Natural killer cell (primary cell): ENCODE data around the gene HSPB2. TPM values are rescaled to one million over a fixed set of nuclear protein-coding genes. Genes with fewer than 3 reads are reported as not detected.

Experiments
- ATAC-seq, 3 donors: fragments of 150-1000 bp in 2 of 3; fragments of 200-7000 bp in 1 of 3; cut with Tn5 transposase; 1 replicate in 1 of 3; 2 replicates in 2 of 3; pipeline ENCODE4 v1.10.0; 2021; ENCODE audit warnings: mild to moderate bottlenecking in 2 of 3, moderate library complexity in 2 of 3
- DNase-seq, 2 donors: peaks; one replicate each; pipeline versions ENCODE4 v3.0.0 to v3.0.0-alpha.2; 2013 to 2021; ENCODE audit warnings: mixed read lengths in 1 of 2
- H3K27ac ChIP-seq: one replicate; pipeline ENCODE4 v1.5.1; 2013; ENCODE audit warnings: mild to moderate bottlenecking, low read length
- H3K27me3 ChIP-seq: one replicate; pipeline ENCODE4 v1.6.1; 2013; ENCODE audit warnings: low read length; ENCODE audit not compliant: control insufficient read depth, insufficient read depth
- H3K36me3 ChIP-seq: one replicate; pipeline ENCODE4 v1.6.1; 2013; ENCODE audit warnings: low read length; ENCODE audit not compliant: control insufficient read depth, insufficient read depth
- H3K4me1 ChIP-seq: one replicate; pipeline ENCODE4 v1.6.1; 2013; ENCODE audit warnings: low read length; ENCODE audit not compliant: control insufficient read depth, insufficient read depth
- H3K4me3 ChIP-seq: one replicate; pipeline ENCODE4 v1.5.1; 2013; ENCODE audit warnings: low read length
- H3K9me3 ChIP-seq: one replicate; pipeline ENCODE4 v1.6.1; 2013; ENCODE audit warnings: low read length; ENCODE audit not compliant: control insufficient read depth, insufficient read depth
- H3K27ac Mint-ChIP-seq, 2 donors: one replicate each; pipeline ENCODE4 v1.8.0; 2022; ENCODE audit warnings: mild to moderate bottlenecking in 2 of 2, mixed read lengths in 2 of 2, moderate library complexity in 1 of 2
- H3K27me3 Mint-ChIP-seq, 2 donors: one replicate each; pipeline ENCODE4 v1.8.0; 2022; ENCODE audit warnings: low read depth in 2 of 2, mixed read lengths in 2 of 2
- H3K36me3 Mint-ChIP-seq: one replicate; pipeline ENCODE4 v1.8.0; 2022; ENCODE audit warnings: mixed read lengths
- H3K4me1 Mint-ChIP-seq, 2 donors: one replicate each; pipeline ENCODE4 v1.8.0; 2022; ENCODE audit warnings: mixed read lengths in 2 of 2
- H3K4me3 Mint-ChIP-seq: one replicate; pipeline ENCODE4 v1.8.0; 2022; ENCODE audit warnings: mild to moderate bottlenecking, moderate library complexity, mixed read lengths
- H3K9me3 Mint-ChIP-seq, 2 donors: one replicate each; pipeline ENCODE4 v1.8.0; 2022; ENCODE audit warnings: mixed read lengths in 2 of 2
- CTCF ChIP-seq: fragments of 200-600 bp; IDR thresholded peaks from one replicate; pipeline ENCODE4 v1.8.0; 2022; ENCODE audit warnings: antibody characterized with exemption
- WGBS: methylation state at CpG from one replicate; pipeline ENCODE4 v1.1.7; 2013; ENCODE audit warnings: missing lambda C conversion rate; ENCODE audit not compliant: insufficient coverage; 5-methylcytosine and 5-hydroxymethylcytosine counted together
- intact Hi-C: fragments of 100-400 bp; cut with micrococcal nuclease; formaldehyde crosslinking; loops from one replicate; pipeline ENCODE4 v1.14.2; 2022
- total RNA-seq, 4 donors: library from RNA; stranded (reverse); fragments of 120-200 nt in 1 of 4; gene quantifications; one replicate each; pipeline versions ENCODE4 v1.2.3 to v1.2.4, GENCODE V29; 2013 to 2022

The HSPB2 gene
- total RNA-seq, 3 donors from 2014 or later (not counting 1 experiment from before 2014, with no cell fraction given) = not detected

DNA sequence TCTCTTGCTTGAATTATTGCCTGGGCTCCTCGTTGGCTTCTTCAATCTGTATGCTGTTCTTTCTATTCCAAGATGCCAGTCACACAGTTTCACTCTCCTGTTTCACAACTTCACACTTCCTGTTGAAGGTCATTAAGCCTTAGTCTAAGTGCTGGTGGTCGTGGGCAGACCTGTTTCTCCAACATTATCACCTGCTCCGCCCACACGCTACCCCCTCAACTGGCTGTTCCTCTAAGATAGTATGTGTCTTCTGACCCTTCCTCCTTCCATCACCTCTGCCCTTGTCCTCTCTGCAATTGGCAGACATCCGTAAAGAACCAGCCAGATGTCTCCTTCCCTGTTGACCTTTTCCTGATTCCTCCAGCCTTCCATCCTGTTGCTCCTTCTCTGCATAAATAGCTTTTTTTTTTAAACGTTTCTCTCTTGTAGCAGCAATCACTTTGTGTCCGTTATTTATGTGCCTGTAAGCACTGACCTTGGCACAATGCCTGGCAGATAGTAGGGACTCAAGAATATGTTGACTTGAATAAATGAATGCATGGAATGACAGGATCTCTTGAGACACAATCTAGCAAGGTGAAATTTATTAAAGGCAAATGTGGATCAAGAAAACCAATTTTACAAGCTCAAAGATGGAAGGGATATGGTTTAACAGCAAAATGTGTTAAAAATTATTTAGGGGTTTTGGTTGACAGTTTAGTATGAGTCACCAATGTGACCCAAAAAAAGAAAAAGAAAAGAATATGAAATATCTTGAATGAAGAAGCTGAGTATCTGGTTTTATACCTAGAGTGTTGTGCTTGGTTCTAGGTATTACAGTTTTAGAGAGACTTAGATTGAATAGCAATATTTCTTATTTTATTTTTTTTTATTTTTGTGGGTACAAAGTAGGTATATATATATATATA is 37.2 kb downstream of the HSPB2 start:
- Histone ChIP-seq H3K36me3 (no peaks in the 10 kb centered on the region), H3K4me1 (peaks cover 7% of the 10 kb centered on the region), H3K4me3 (no peak overlapping the region), H3K27me3 (no peaks in the 10 kb centered on the region), H3K9me3 (no peaks in the 10 kb centered on the region), H3K27ac (no peak overlapping the region)
- peak overlapping the region; percentile 45 to 59 for H3K27ac Mint-ChIP-seq
- TF ChIP-seq CTCF = no peak
- intact Hi-C loops = no loop called here
- no peaks in the 10 kb centered on the region for H3K36me3 Mint-ChIP-seq
- peaks cover 11 to 22% of the 10 kb centered on the region in 2 donors for H3K4me1 Mint-ChIP-seq
- peak; percentile 72 to 88 (median 85) for ATAC-seq
- no peaks in the 10 kb centered on the region for H3K9me3 Mint-ChIP-seq
- H3K4me3 Mint-ChIP-seq = peak overlapping the region; percentile 67
- no peak for DNase-seq
- peaks cover 0 to 1% of the 10 kb centered on the region in 2 donors for H3K27me3 Mint-ChIP-seq
- 59% methylated on average over 7 of the region's 7 CpGs for WGBS

DNA sequence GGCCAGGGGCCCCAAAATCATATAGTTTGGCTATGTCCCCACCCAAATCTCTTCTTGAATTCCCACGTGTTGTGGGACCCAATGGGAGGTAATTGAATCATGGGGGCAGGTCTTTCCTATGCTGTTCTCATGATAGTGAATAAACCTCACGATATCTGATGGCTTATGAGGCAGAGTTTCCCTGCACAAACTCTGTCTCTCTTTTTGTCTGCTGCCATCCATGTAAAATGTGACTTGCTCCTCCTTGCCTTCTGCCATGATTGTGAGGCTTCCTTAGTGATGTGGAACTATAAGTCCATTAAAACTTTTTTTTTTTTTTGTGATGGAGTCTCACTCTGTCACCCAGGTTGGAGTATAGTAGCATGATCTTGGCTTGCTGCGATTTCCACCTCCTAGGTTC is 39.0 kb downstream of the HSPB2 start:
- H3K36me3 ChIP-seq = no peaks in the 10 kb centered on the region
- Mint-ChIP-seq H3K27me3 (no peaks in the 10 kb centered on the region), H3K27ac (no peak overlapping the region), H3K36me3 (no peaks in the 10 kb centered on the region), H3K4me1 (peaks cover 11 to 22% of the 10 kb centered on the region in 2 donors), H3K4me3 (peak overlapping the region; percentile 14), H3K9me3 (no peaks in the 10 kb centered on the region)
- WGBS = 98% methylated on average over 3 of the region's 3 CpGs
- ATAC-seq = no peak
- H3K27me3 ChIP-seq = no peaks in the 10 kb centered on the region
- no peak for TF ChIP-seq CTCF
- no peaks in the 10 kb centered on the region for H3K9me3 ChIP-seq
- peaks cover 7% of the 10 kb centered on the region for H3K4me1 ChIP-seq
- no peak overlapping the region for H3K27ac ChIP-seq
- H3K4me3 ChIP-seq = no peak overlapping the region
- no peak for DNase-seq
- intact Hi-C loops = no loop called here

GRCh38 chr11:111954154-111954553 is 41.6 kb downstream of the HSPB2 start:
- no peaks in the 10 kb centered on the region for H3K9me3 Mint-ChIP-seq
- Histone ChIP-seq H3K36me3 (no peaks in the 10 kb centered on the region), H3K27ac (no peak overlapping the region), H3K27me3 (no peaks in the 10 kb centered on the region), H3K4me3 (no peak overlapping the region), H3K9me3 (no peaks in the 10 kb centered on the region), H3K4me1 (peaks cover 6% of the 10 kb centered on the region)
- H3K27ac Mint-ChIP-seq = no peak overlapping the region
- H3K27me3 Mint-ChIP-seq = peaks cover 0 to 6% of the 10 kb centered on the region in 2 donors
- peaks cover 9 to 10% of the 10 kb centered on the region in 2 donors for H3K4me1 Mint-ChIP-seq
- ATAC-seq (no peak), DNase-seq (no peak)
- 100% methylated on average over 1 of the region's 4 CpGs for WGBS
- no peaks in the 10 kb centered on the region for H3K36me3 Mint-ChIP-seq
- intact Hi-C loops = no loop called here
- no peak overlapping the region for H3K4me3 Mint-ChIP-seq
- no peak for TF ChIP-seq CTCF
